Activated CD8-positive, alpha-beta T cell treated with anti-CD3 and anti-CD28 coated beads for 36 hours (primary cell): ENCODE results near the gene RTN1. TPM values are rescaled to one million over a fixed set of nuclear protein-coding genes. Genes with fewer than 3 reads are reported as not detected.

Experiments
- ATAC-seq: fragments of 200-7000 bp; cut with Tn5 transposase; one replicate; pipeline ENCODE4 v1.10.0; 2021; ENCODE audit warnings: mild to moderate bottlenecking, moderate library complexity
- CTCF ChIA-PET: fragments of 350-600 bp; sonication (Branson Sonifier 250); formaldehyde crosslinking; loops from one replicate; lab custom pipeline; 2021; ENCODE audit warnings: antibody characterized with exemption; lab: Charles Lee
- POLR2A ChIA-PET: fragments of 350-600 bp; sonication (Branson Sonifier 250); formaldehyde crosslinking; loops from one replicate; lab custom pipeline; 2021; ENCODE audit warnings: antibody characterized with exemption; lab: Charles Lee
- DNase-seq: peaks from one replicate; pipeline ENCODE4 v3.0.0-alpha.2; 2020
- H3K27ac Mint-ChIP-seq: one replicate; pipeline ENCODE4 v1.8.0; 2021; ENCODE audit warnings: mild to moderate bottlenecking, mixed read lengths
- H3K27me3 Mint-ChIP-seq: one replicate; pipeline ENCODE4 v1.8.0; 2021; ENCODE audit warnings: mixed read lengths
- H3K36me3 Mint-ChIP-seq: one replicate; pipeline ENCODE4 v1.8.0; 2021; ENCODE audit warnings: low read depth, mixed read lengths
- H3K4me1 Mint-ChIP-seq: one replicate; pipeline ENCODE4 v1.8.0; 2021; ENCODE audit warnings: low read depth, mixed read lengths
- H3K4me3 Mint-ChIP-seq: one replicate; pipeline ENCODE4 v1.8.0; 2021; ENCODE audit warnings: mild to moderate bottlenecking, moderate library complexity, mixed read lengths
- H3K9me3 Mint-ChIP-seq: one replicate; pipeline ENCODE4 v1.8.0; 2021; ENCODE audit warnings: mixed read lengths
- intact Hi-C: fragments of 100-400 bp; cut with micrococcal nuclease; formaldehyde crosslinking; loops from one replicate; pipeline ENCODE4 v1.10.0; 2022
- total RNA-seq, 2 experiments: library from RNA; stranded (reverse); gene quantifications; one replicate each; pipeline ENCODE4 v1.2.3, GENCODE V29; 2021
- TF ChIP-seq, protein P1 (sequence below): fragments of 200-600 bp; IDR thresholded peaks from one replicate; pipeline ENCODE4 v1.8.0; 2022; ENCODE audit warnings: antibody characterized with exemption, mild to moderate bottlenecking

RTN1 gene
- total RNA-seq, 2 experiments from 2014 or later = not detected

DNA sequence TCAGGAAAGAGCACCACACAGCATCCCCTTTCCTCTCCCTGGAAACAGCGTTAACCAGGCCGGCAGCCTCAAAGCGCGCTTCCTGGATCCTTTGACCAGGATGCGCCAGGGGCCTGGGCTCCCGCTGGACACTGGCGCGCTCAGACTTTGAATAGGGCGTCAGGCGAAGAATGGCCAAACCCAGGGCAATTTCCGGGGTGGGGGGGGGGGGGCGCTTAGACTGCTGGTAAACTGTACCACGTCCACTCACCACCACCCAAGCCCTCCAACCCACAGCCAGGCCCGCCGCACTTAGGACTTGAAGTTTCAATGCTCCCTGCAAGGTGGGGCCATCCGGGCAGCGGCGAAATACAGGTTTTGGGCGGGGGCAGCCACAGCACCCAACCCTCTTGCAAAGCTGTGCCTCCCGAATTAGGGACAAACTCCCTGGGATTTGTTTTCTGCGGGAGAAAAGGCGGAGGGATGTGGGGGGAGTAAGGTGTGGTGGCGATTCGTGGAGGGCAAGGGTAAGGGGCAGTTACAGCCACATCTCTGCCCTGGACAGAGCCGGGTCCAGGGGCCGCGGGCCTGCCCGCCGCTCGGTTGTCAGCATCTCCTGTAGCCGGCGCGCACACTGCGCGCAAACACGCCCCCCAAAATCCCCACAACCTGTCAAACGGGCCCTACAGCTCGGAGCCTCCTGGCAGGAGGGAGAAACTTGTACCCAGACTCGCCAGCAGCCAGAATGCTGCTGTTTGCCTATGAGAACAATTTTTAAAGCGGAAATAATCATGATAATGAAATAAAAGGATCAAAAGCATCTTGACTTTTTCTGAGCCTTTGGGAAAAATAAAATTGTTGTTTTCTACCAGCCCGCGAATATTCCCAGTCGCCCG lies 958 bp downstream of the RTN1 start:
- CTCF ChIA-PET = no interaction called here
- H3K27me3 Mint-ChIP-seq = peaks cover 44% of the 10 kb centered on the region
- peak overlapping the region; percentile 51 for H3K4me3 Mint-ChIP-seq
- DNase-seq = no peak
- H3K4me1 Mint-ChIP-seq = peaks cover 4% of the 10 kb centered on the region
- ATAC-seq = no peak
- TF ChIP-seq, protein P1, sequence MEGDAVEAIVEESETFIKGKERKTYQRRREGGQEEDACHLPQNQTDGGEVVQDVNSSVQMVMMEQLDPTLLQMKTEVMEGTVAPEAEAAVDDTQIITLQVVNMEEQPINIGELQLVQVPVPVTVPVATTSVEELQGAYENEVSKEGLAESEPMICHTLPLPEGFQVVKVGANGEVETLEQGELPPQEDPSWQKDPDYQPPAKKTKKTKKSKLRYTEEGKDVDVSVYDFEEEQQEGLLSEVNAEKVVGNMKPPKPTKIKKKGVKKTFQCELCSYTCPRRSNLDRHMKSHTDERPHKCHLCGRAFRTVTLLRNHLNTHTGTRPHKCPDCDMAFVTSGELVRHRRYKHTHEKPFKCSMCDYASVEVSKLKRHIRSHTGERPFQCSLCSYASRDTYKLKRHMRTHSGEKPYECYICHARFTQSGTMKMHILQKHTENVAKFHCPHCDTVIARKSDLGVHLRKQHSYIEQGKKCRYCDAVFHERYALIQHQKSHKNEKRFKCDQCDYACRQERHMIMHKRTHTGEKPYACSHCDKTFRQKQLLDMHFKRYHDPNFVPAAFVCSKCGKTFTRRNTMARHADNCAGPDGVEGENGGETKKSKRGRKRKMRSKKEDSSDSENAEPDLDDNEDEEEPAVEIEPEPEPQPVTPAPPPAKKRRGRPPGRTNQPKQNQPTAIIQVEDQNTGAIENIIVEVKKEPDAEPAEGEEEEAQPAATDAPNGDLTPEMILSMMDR = no peak
- H3K36me3 Mint-ChIP-seq = no peaks in the 10 kb centered on the region
- POLR2A ChIA-PET = no interaction called here
- no peaks in the 10 kb centered on the region for H3K9me3 Mint-ChIP-seq
- no peak overlapping the region for H3K27ac Mint-ChIP-seq
- intact Hi-C loops = no loop called here

DNA sequence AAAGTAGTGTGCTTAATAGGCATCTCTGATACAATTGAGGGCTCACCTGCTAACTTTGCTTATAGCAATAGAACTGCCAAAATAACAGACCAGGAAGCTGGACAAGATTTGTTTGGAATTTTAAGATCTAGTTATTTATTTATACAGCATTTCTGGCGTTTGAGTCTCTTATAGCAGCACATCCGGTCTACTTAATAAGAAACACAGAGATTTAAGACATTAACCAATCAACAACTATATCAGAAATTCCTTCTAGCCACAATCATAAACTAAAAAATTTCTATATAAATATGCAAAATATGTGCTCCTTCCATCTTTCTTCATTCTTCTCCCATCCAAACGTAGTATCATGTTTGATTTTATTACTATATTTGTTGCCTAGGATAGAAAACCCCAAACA lies 2.6 kb downstream of the RTN1 start:
- TF ChIP-seq, protein P1 = no peak
- peaks cover 33% of the 10 kb centered on the region for H3K27me3 Mint-ChIP-seq
- ATAC-seq = no peak
- H3K4me1 Mint-ChIP-seq = peaks cover 4% of the 10 kb centered on the region
- no peaks in the 10 kb centered on the region for H3K36me3 Mint-ChIP-seq
- no peak overlapping the region for H3K27ac Mint-ChIP-seq
- H3K4me3 Mint-ChIP-seq = no peak overlapping the region
- intact Hi-C loops = no loop called here
- ChIA-PET POLR2A (interaction anchor here (1.0 kb wide), 1 partner anchor 380 kb away, joined by 3 read pairs; no protein-coding TSS in a partner anchor), CTCF (no interaction called here)
- H3K9me3 Mint-ChIP-seq = no peaks in the 10 kb centered on the region
- DNase-seq = no peak

DNA sequence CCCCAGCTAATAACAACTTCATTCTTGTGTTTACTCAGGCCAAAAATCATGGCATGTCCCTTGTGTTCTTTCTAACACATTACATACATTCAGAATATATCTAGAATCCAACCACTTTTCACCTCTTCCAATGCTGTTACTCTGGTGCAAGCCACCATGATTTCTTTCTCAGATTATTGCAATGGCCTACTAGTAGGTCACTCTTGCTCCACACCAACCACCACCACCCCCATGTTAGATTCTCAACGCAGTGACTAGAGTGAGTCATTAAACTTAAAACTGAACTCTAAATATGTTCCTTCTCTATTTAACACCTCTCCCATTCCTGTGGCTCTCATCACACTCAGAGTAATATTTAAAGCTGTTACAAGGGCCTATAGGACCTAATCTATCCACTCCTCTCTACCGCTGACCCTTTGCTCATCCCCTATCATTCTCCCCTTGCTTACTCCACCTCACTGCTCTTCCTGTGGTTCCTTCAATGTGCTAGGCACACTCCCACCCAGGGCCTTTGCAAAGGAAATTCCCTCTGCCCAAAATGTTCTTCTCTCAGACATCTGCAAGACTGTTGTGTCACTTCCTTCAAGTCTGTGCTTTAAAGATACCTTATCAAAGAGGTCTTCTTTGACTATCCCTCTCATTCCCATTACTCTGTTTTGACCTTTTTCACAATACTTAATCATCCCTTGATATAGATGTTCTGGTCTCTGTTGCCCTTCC lies 6.6 kb downstream of the RTN1 start:
- ChIA-PET CTCF (no interaction called here), POLR2A (no interaction called here)
- Mint-ChIP-seq H3K4me1 (no peaks in the 10 kb centered on the region), H3K9me3 (peaks cover 6% of the 10 kb centered on the region), H3K27me3 (peaks cover 13% of the 10 kb centered on the region), H3K27ac (no peak overlapping the region), H3K4me3 (no peak overlapping the region), H3K36me3 (peaks cover 2% of the 10 kb centered on the region)
- ATAC-seq = no peak
- TF ChIP-seq, protein P1 = no peak
- intact Hi-C loops = no loop called here
- no peak for DNase-seq

DNA sequence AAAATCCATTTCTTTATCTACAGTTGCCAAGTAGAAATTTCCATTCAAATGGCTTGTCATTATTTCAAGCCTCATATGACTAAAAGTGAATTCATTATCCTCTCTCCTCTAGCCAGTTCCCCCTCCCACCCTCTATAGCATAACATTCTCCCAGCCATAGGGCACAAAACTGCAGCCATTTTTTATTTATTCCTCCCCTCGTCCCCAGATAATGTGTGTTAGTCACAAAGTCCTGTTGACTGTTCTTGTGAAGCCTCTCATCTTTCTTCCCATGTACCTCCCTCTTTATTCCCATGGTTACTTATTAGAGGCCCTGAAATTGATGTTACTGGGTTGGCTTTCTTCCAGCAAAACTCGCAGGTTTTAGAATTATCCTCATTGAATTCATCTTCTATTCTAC lies 13.2 kb downstream of the RTN1 start:
- Mint-ChIP-seq H3K27ac (no peak overlapping the region), H3K36me3 (peaks cover 2% of the 10 kb centered on the region), H3K4me1 (no peaks in the 10 kb centered on the region), H3K27me3 (peaks cover 24% of the 10 kb centered on the region), H3K9me3 (peaks cover 14% of the 10 kb centered on the region), H3K4me3 (no peak overlapping the region)
- ATAC-seq (no peak), DNase-seq (no peak)
- intact Hi-C loops = no loop called here
- ChIA-PET CTCF (no interaction called here), POLR2A (interaction anchor here (0.6 kb wide), 1 partner anchor 1895 kb away, joined by 4 read pairs; no protein-coding TSS in a partner anchor)
- TF ChIP-seq, protein P1 = no peak

DNA sequence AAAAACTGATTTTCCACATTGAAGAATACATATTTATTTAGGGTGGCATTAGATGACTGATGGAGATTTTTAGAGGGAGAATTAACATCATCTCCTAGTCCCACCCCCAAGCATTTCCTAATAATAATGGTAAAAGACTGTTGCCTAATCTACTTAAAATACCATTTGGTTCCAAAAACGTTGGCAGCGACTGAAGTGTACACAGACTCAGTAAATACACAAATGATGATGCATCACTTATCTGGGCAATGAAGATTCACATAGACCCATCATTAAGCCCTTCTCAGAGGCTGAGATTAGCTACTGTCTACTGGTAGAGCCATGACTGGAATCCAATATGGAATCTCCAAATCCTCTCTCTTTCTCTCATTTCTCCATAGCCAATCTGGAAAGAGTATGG lies 18.2 kb downstream of the RTN1 start:
- peaks cover 3% of the 10 kb centered on the region for H3K4me1 Mint-ChIP-seq
- peaks cover 8% of the 10 kb centered on the region for H3K9me3 Mint-ChIP-seq
- TF ChIP-seq, protein P1 = no peak
- no peak overlapping the region for H3K4me3 Mint-ChIP-seq
- intact Hi-C loops = no loop called here
- ATAC-seq (no peak), DNase-seq (no peak)
- no peak overlapping the region for H3K27ac Mint-ChIP-seq
- no peaks in the 10 kb centered on the region for H3K36me3 Mint-ChIP-seq
- peaks cover 14% of the 10 kb centered on the region for H3K27me3 Mint-ChIP-seq
- POLR2A ChIA-PET = no interaction called here
- CTCF ChIA-PET = no interaction called here
